Activated naive CD8-positive, alpha-beta T cell treated with anti-CD3 and anti-CD28 coated beads, Interleukin-2, amount 10 ng/mL, durations not matched to agents 7 days and 5 days (primary cell): Measurements from ENCODE around the gene RBM15. TPM values are rescaled to one million over a fixed set of nuclear protein-coding genes. Genes with fewer than 3 reads are reported as not detected.
A peak's percentile ranks its signal among the peaks of the same experiment; 100 is the strongest.

Source experiments
- ATAC-seq: fragments of 150-1000 bp; cut with Tn5 transposase; one replicate; pipeline ENCODE4 v1.10.0; 2021; ENCODE audit warnings: low read depth, moderate library complexity
- POLR2A ChIA-PET: fragments of 350-600 bp; sonication (Branson Sonifier 250); formaldehyde crosslinking; loops from one replicate; lab custom pipeline; 2021; ENCODE audit warnings: antibody characterized with exemption; lab: Charles Lee
- DNase-seq: peaks from one replicate; pipeline ENCODE4 v3.0.0; 2021
- H3K27ac Mint-ChIP-seq: one replicate; pipeline ENCODE4 v1.8.0; 2022; ENCODE audit warnings: mild to moderate bottlenecking, mixed read lengths
- H3K27me3 Mint-ChIP-seq: one replicate; pipeline ENCODE4 v1.8.0; 2022; ENCODE audit warnings: mild to moderate bottlenecking, moderate library complexity, mixed read lengths
- H3K36me3 Mint-ChIP-seq: one replicate; pipeline ENCODE4 v1.8.0; 2021; ENCODE audit warnings: mild to moderate bottlenecking, mixed read lengths
- H3K4me1 Mint-ChIP-seq: one replicate; pipeline ENCODE4 v1.8.0; 2021; ENCODE audit warnings: mixed read lengths
- H3K4me3 Mint-ChIP-seq: one replicate; pipeline ENCODE4 v1.8.0; 2022; ENCODE audit warnings: mild to moderate bottlenecking, moderate library complexity, mixed read lengths
- H3K9me3 Mint-ChIP-seq: one replicate; pipeline ENCODE4 v1.8.0; 2021; ENCODE audit warnings: mixed read lengths
- total RNA-seq, 2 experiments: library from RNA; stranded (reverse); gene quantifications; one replicate each; pipeline ENCODE4 v1.2.3, GENCODE V29; 2021

Gene RBM15
- total RNA-seq, 2 experiments from 2014 or later, result 80.3 to 80.6 TPM

DNA sequence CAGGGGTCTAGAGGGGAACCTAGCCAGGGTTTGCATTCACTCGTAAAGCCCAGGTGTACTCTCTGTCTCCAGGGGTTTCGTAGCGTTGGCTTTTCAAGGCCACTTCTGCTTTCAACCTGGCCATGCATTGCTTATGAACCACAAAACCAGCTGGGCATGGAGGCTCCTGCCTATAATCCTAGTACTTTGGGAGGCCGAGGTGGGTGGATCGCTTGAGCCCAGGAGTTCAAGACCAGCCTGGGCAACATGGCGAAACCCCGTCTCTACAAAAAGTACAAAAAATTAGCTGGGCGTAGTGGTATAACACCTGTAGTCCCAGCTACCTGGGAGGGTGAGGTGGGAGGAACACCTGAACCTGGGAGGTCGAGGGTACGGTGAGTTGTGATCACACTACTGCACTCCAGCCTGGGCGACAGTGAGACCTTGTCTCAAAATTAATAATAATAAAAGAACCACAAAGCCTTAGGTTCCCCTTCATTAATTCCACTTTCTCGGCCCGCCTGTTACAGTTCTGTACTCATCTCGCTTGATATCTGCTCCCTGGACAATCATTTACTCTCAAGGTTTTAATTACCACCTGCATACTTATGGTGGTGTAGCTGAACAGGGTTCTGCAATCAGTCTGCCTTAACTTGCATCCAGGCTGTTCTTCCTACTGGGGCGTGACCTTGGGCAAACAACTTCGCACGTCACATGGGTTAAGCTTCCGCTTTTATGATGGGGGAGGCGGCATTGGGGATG lies 45.6 kb downstream of the RBM15 start:
- Mint-ChIP-seq H3K36me3 (peaks cover 15% of the 10 kb centered on the region), H3K9me3 (no peaks in the 10 kb centered on the region), H3K27me3 (no peaks in the 10 kb centered on the region), H3K4me1 (peaks cover 12% of the 10 kb centered on the region), H3K4me3 (no peak overlapping the region), H3K27ac (peak overlapping the region; percentile 54)
- POLR2A ChIA-PET, result interaction anchor here (2.0 kb wide), 1 partner anchor 45 kb away, joined by 11 read pairs; the partner anchor contains the start of gene RBM15
- DNase-seq (no peak), ATAC-seq (no peak)

DNA sequence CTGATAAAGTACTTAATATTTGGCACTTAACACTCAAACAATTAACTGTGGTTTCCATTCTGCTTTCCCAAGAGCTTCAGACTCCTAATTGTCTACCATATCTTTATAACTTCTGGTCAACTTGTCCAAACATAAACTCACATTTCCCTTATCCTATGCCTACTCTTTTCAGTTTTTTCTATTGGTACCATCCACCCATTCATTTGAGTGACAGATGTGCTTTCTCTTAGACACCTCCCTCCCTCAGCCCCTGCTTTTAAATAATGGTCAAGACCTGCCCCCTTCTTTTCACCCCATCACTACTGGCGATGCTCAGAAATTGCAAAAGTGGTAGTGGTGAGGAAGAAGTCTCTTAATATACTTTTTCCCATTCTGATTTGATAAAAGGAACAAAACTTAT lies 46.2 kb downstream of the RBM15 start:
- no peak overlapping the region for H3K4me3 Mint-ChIP-seq
- DNase-seq (no peak), ATAC-seq (no peak)
- H3K36me3 Mint-ChIP-seq, result peaks cover 11% of the 10 kb centered on the region
- H3K27me3 Mint-ChIP-seq, result no peaks in the 10 kb centered on the region
- peaks cover 11% of the 10 kb centered on the region for H3K4me1 Mint-ChIP-seq
- H3K27ac Mint-ChIP-seq, result no peak overlapping the region
- H3K9me3 Mint-ChIP-seq, result no peaks in the 10 kb centered on the region
- POLR2A ChIA-PET, result no interaction called here

DNA sequence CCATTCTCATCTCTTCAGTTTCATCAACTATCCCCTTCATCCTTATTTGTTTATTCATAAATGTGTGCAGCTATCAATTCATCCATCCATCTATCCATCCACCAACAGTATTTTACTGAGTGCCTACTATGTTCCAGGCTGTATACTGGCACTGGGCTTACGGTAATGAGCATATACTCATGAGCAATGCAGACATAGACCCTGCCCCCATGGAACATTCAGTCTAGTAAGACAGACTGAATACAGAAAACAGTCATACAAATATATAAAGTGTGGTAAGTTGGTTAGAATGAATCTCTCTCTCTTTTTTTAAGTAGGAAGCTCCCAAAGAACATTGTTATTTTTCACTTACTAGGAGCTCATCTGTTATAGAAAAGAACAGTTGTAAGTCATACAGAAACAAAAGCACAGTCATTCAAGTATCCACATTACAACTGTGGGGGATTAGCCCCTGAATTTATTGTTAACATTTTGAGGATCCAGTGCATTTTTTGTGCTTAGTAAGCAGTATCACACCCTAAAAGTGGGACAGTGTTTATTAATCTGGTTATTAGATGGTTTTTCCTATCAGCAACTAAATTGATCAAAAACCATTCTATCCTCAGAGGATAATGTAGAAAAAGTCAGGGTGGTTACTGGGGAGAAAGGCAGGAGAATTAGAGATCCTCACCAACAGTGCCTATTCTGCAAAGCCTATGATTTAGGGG lies 48.0 kb downstream of the RBM15 start:
- no peaks in the 10 kb centered on the region for H3K27me3 Mint-ChIP-seq
- H3K4me1 Mint-ChIP-seq, result peaks cover 12% of the 10 kb centered on the region
- H3K9me3 Mint-ChIP-seq, result no peaks in the 10 kb centered on the region
- peaks cover 11% of the 10 kb centered on the region for H3K36me3 Mint-ChIP-seq
- ATAC-seq (no peak), DNase-seq (no peak)
- no peak overlapping the region for H3K4me3 Mint-ChIP-seq
- POLR2A ChIA-PET, result no interaction called here
- no peak overlapping the region for H3K27ac Mint-ChIP-seq

DNA sequence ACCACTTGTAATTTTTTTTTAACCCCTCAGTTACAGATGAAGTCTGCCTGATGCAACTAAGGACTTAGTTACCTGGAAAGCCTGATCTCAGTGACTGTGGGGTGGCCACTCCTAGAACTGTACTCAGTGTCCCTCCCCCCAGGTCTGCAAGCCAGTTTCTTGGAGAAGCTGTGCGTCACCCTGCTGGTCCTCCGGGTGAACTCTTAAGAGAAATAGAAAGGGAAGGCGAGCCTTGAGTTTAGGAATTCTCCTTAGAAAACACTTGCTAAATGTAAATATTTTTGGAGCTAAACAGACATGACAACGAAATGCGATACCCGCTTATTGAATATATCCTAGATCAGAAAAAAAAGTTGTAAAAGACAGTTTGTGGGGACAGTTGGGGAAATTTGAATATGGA lies 50.9 kb downstream of the RBM15 start:
- POLR2A ChIA-PET, result no interaction called here
- Mint-ChIP-seq H3K27ac (no peak overlapping the region), H3K36me3 (peaks cover 10% of the 10 kb centered on the region), H3K4me3 (no peak overlapping the region), H3K4me1 (peaks cover 1% of the 10 kb centered on the region), H3K27me3 (no peaks in the 10 kb centered on the region), H3K9me3 (no peaks in the 10 kb centered on the region)
- no peak for ATAC-seq
- DNase-seq, result no peak

DNA sequence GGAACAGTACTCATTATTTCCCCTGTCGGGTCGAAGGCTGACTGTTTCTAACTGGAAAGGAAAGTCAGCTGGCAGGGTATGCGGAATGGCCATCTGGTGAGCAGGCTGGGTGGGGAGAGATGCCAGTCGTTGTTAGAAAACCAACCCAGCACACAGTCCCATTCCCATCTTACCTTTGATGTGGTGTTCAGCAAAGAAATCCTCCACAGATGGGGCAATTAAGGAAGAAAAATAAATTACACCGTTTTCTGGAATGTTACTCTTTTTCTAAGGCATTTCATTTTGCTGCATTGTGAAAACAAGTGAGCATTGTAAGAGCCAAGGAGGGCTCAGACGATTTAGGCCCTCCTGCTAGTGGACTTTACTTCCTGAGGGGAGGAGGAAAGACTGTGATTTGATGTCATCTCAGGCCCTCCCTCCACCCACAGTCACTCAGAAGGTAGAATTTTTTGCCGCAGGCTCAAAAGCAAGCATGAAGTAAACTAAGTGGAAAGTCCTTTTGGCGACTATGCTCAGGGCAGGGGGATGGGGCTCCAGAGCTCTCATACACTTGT lies 51.6 kb downstream of the RBM15 start, which contains the start of gene SLC16A4:
SLC16A4 (minus strand) TSS at position 335 of the 554 bp plus-strand sequence. CDS start 1,703 bp downstream, outside the sequence.
- H3K4me3 Mint-ChIP-seq, result no peak within 1 kb of the TSS
- H3K4me1 Mint-ChIP-seq, result peaks cover 6% of the 10 kb centered on the region
- no peak within 1 kb of the TSS for H3K27ac Mint-ChIP-seq
- peaks cover 14% of the 10 kb centered on the region for H3K36me3 Mint-ChIP-seq
- DNase-seq (no peak), ATAC-seq (no peak)
- POLR2A ChIA-PET, result no interaction called here
- no peaks in the 10 kb centered on the region for H3K9me3 Mint-ChIP-seq
- H3K27me3 Mint-ChIP-seq, result no peaks in the 10 kb centered on the region

DNA sequence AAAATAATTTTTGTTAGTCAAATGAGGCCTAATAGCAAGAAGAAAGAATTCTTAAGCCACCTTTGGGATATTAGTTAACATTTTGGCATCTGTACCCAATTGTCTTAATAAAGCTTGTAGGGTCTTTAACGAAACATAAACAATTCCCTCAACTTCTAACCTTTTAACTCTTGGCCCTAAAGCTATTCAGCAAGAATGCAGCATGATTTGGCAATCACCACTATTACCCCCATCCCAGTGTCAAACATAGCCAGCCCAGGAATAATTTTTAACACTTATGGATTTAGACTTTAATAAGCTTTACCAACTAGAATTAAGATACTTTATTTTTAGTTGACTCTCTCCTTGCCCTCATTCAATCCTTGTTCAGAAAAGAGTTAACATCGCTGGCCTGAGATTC lies 54.1 kb downstream of the RBM15 start:
- POLR2A ChIA-PET, result interaction anchor here (0.6 kb wide), 1 partner anchor 39 kb away, joined by 3 read pairs; no protein-coding TSS in a partner anchor
- ATAC-seq, result no peak
- H3K4me1 Mint-ChIP-seq, result peaks cover 6% of the 10 kb centered on the region
- no peaks in the 10 kb centered on the region for H3K9me3 Mint-ChIP-seq
- H3K4me3 Mint-ChIP-seq, result no peak overlapping the region
- no peaks in the 10 kb centered on the region for H3K27me3 Mint-ChIP-seq
- DNase-seq, result no peak
- no peak overlapping the region for H3K27ac Mint-ChIP-seq
- H3K36me3 Mint-ChIP-seq, result peaks cover 17% of the 10 kb centered on the region

DNA sequence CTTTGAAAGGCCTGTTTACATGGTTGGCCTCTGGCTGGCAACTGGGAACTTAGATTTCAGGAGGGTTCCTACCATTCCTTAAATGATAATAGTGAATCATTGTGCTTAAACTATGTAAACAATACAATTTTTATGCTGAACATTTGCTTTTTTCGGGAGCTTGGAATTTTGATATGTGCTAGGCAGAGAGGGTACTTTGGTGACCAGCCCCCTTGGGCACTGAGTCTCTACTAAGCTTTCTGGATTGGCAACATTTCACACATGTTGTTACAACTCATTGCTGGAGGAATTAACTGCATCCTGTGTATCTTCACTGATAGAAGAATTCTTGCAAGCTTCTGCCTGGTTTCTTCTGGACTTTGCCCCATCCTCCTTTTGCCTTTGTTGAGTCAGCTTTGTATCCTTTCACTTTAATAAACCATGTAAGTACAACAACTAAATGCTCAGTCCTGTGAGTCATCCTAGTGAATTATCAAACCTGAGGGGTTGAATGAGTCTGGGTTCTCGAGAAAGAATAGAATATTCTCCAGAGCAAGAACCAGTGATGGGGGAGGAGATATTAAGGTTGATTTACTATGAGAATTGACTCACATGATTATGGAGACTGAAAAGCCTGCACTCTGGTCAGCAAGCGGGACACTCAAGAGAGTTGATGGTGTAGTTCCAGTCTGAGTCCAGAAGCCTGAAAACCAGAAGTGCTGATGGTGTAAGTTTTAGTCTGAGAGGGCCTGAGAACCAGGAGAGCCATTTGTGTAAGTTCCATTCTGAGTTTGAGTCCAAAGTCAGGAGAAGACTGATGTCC lies 54.7 kb downstream of the RBM15 start:
- POLR2A ChIA-PET, result no interaction called here
- H3K27me3 Mint-ChIP-seq, result no peaks in the 10 kb centered on the region
- DNase-seq (no peak), ATAC-seq (no peak)
- peaks cover 6% of the 10 kb centered on the region for H3K4me1 Mint-ChIP-seq
- no peaks in the 10 kb centered on the region for H3K9me3 Mint-ChIP-seq
- H3K4me3 Mint-ChIP-seq, result no peak overlapping the region
- H3K36me3 Mint-ChIP-seq, result peaks cover 18% of the 10 kb centered on the region
- no peak overlapping the region for H3K27ac Mint-ChIP-seq

DNA sequence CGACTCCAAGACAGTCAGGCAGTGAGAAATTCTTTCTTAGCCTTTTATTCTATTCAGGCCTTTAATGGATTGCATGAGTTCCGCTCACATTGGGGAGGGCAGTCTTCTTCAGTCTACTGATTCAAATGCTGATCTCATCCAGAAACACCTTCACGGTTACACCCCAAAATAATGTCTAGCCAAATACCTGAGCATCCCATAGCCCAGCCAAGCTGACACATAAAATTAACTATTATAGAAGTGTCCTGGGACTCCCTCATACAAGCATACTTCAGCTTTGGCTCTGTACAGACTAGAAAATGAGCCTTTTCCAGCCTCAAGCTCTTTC lies 55.3 kb downstream of the RBM15 start:
- POLR2A ChIA-PET, result no interaction called here
- no peak overlapping the region for H3K27ac Mint-ChIP-seq

More for the DNA sequence above, 55.3 kb downstream of the RBM15 start:
- peaks cover 18% of the 10 kb centered on the region for H3K36me3 Mint-ChIP-seq
- ATAC-seq, result no peak
- H3K27me3 Mint-ChIP-seq, result no peaks in the 10 kb centered on the region
- no peak for DNase-seq
- H3K4me1 Mint-ChIP-seq, result peaks cover 6% of the 10 kb centered on the region
- H3K4me3 Mint-ChIP-seq, result no peak overlapping the region
- no peaks in the 10 kb centered on the region for H3K9me3 Mint-ChIP-seq

Other genes with a start within 250 kb of the RBM15 start
- not detected for gene UBL4B, start 226.9 kb upstream of the RBM15 start, total RNA-seq
- gene SLC6A17, start 188.9 kb upstream of the RBM15 start, total RNA-seq, result not detected
- gene KCNC4, start 129.1 kb upstream of the RBM15 start, total RNA-seq, result 1 to 10 TPM; 8.9 to 9.0 TPM
- under 1 TPM; 0.23 to 0.33 TPM for gene SLC16A4, start 51.6 kb downstream of the RBM15 start, total RNA-seq
- gene LAMTOR5, start 68.3 kb downstream of the RBM15 start, total RNA-seq, result 100 to 1,000 TPM; 115 TPM
- not detected for gene PROK1, start 111.8 kb downstream of the RBM15 start, total RNA-seq
- gene KCNA10, start 179.8 kb downstream of the RBM15 start, total RNA-seq, result not detected